B cell (primary cell): Measurements from ENCODE around the gene HOXD3. TPM values are rescaled to one million over a fixed set of nuclear protein-coding genes. Genes with fewer than 3 reads are reported as not detected.
A peak's percentile ranks its signal among the peaks of the same experiment; 100 is the strongest.

Experiments used
- ATAC-seq: fragments of 200-7000 bp; cut with Tn5 transposase; one replicate; pipeline ENCODE4 v1.10.0; 2021; ENCODE audit warnings: low read depth, mild to moderate bottlenecking, moderate number of reproducible peaks, moderate library complexity
- CTCF ChIA-PET: fragments of 350-600 bp; sonication (Branson Sonifier 250); formaldehyde crosslinking; loops from one replicate; lab custom pipeline; 2021; ENCODE audit warnings: antibody characterized with exemption, inconsistent platforms; lab: Charles Lee
- POLR2A ChIA-PET: fragments of 350-600 bp; sonication (Branson Sonifier 250); formaldehyde crosslinking; loops from one replicate; lab custom pipeline; 2021; ENCODE audit warnings: antibody characterized with exemption; lab: Charles Lee
- DNase-seq: peaks from one replicate; pipeline ENCODE4 v3.0.0; 2013
- H2AFZ ChIP-seq: 2 replicates; pipeline ENCODE4 v1.6.1; 2012; ENCODE audit warnings: mild to moderate bottlenecking, low read depth, low read length; ENCODE audit not compliant: insufficient read depth, poor library complexity, severe bottlenecking
- H3K27ac ChIP-seq, 2 donors: 1 replicate in 1 of 2; 2 replicates in 1 of 2; pipeline ENCODE4 v1.5.1; 2012 to 2013; ENCODE audit warnings: low read length in 2 of 2, mild to moderate bottlenecking in 2 of 2, moderate library complexity in 1 of 2
- H3K27me3 ChIP-seq, 4 experiments: fragments of 200-600 bp in 1 of 4; sonication (generic) in 1 of 4; replicated peaks in 1 of 4; 1 replicate in 2 of 4; 2 replicates in 2 of 4; pipeline versions ENCODE4 v1.6.1 to v1.7.0; 2013 to 2016; ENCODE audit warnings: low read length in 3 of 4, mild to moderate bottlenecking in 2 of 4, mixed read lengths in 1 of 4, moderate library complexity in 1 of 4; ENCODE audit not compliant: insufficient read depth in 4 of 4, control insufficient read depth in 3 of 4; ENCODE audit errors: control extremely low read depth in 1 of 4
- H3K36me3 ChIP-seq, 2 experiments: replicated peaks in 1 of 2; 1 replicate in 1 of 2; 2 replicates in 1 of 2; pipeline versions ENCODE4 v1.6.1 to v1.7.1; 2013; ENCODE audit warnings: low read length in 1 of 2; ENCODE audit not compliant: insufficient read depth in 2 of 2, control insufficient read depth in 1 of 2; ENCODE audit errors: control extremely low read depth in 1 of 2, extremely low read depth in 1 of 2
- H3K4me1 ChIP-seq, 2 donors: fragments of 200-600 bp in 1 of 2; sonication (generic) in 1 of 2; 1 replicate in 1 of 2; 2 replicates in 1 of 2; pipeline versions ENCODE4 v1.5.1 to v1.6.1; 2013 to 2017; ENCODE audit warnings: low read length in 2 of 2; ENCODE audit not compliant: control insufficient read depth in 2 of 2, insufficient read depth in 2 of 2
- H3K4me2 ChIP-seq: replicated peaks from 2 replicates; pipeline ENCODE3; 2012; ENCODE audit warnings: mild to moderate bottlenecking, low read depth, low read length; ENCODE audit not compliant: poor library complexity, severe bottlenecking
- H3K4me3 ChIP-seq, 5 experiments: fragments of 200-600 bp in 1 of 5; sonication (generic) in 1 of 5; 1 replicate in 3 of 5; 2 replicates in 2 of 5; pipeline versions ENCODE4 v1.5.1 to v1.7.0; 2011 to 2016; ENCODE audit warnings: low read length in 4 of 5, mild to moderate bottlenecking in 4 of 5, low read depth in 2 of 5, control low read depth in 1 of 5, moderate library complexity in 1 of 5; ENCODE audit not compliant: insufficient read depth in 1 of 5; ENCODE audit errors: control extremely low read depth in 1 of 5, extremely low read depth in 1 of 5
- H3K79me2 ChIP-seq: fragments of 200-600 bp; sonication (generic); one replicate; pipeline ENCODE4 v1.6.0; 2016; ENCODE audit warnings: low read length; ENCODE audit not compliant: control insufficient read depth, insufficient read depth
- H3K9ac ChIP-seq: fragments of 200-600 bp; sonication (generic); 2 replicates; pipeline ENCODE4 v1.6.1; 2017; ENCODE audit warnings: mild to moderate bottlenecking, low read length, moderate library complexity
- H3K9me3 ChIP-seq, 3 donors: one replicate each; pipeline versions ENCODE4 v1.6.1 to v1.7.1; 2013; ENCODE audit warnings: low read length in 2 of 3; ENCODE audit not compliant: control insufficient read depth in 2 of 3, insufficient read depth in 1 of 3; ENCODE audit errors: control extremely low read depth in 1 of 3
- H4K20me1 ChIP-seq: 2 replicates; pipeline ENCODE4 v1.6.0; 2012; ENCODE audit warnings: mild to moderate bottlenecking, low read length; ENCODE audit not compliant: insufficient read depth, control insufficient read depth, poor library complexity, severe bottlenecking
- H3K27ac Mint-ChIP-seq: one replicate; pipeline ENCODE4 v1.8.0; 2021; ENCODE audit warnings: mixed read lengths
- H3K27me3 Mint-ChIP-seq: one replicate; pipeline ENCODE4 v1.8.0; 2021; ENCODE audit warnings: mixed read lengths
- H3K4me1 Mint-ChIP-seq: one replicate; pipeline ENCODE4 v1.8.0; 2021; ENCODE audit warnings: mixed read lengths
- H3K4me3 Mint-ChIP-seq: one replicate; pipeline ENCODE4 v1.8.0; 2021; ENCODE audit warnings: mixed read lengths
- H3K9me3 Mint-ChIP-seq: one replicate; pipeline ENCODE4 v1.8.0; 2022; ENCODE audit warnings: mixed read lengths; ENCODE audit not compliant: insufficient read depth
- CTCF ChIP-seq: fragments of 200-600 bp; IDR thresholded peaks from one replicate; pipeline ENCODE4 v1.8.0; 2022; ENCODE audit warnings: antibody characterized with exemption, mild to moderate bottlenecking
- EZH2 ChIP-seq: IDR thresholded peaks from 2 replicates; pipeline ENCODE4 v1.6.1; 2012; ENCODE audit warnings: borderline replicate concordance, low read depth, mild to moderate bottlenecking, moderate library complexity, low read length; ENCODE audit not compliant: insufficient read depth, poor library complexity, severe bottlenecking
- WGBS: methylation state at CpG from one replicate; pipeline ENCODE4 v1.1.5; 2013; ENCODE audit warnings: missing lambda C conversion rate; ENCODE audit not compliant: insufficient coverage; 5-methylcytosine and 5-hydroxymethylcytosine counted together
- intact Hi-C: fragments of 100-400 bp; cut with micrococcal nuclease; formaldehyde crosslinking; loops from one replicate; pipeline ENCODE4 v1.10.0; 2022
- polyA minus RNA-seq: library from RNA; depleted of rRNA, polyadenylated mRNA; stranded (reverse); fragments of >200 nt; gene quantifications from 2 replicates; pipeline ENCODE4 v1.2.3, GENCODE V29; 2012
- polyA plus RNA-seq: library from polyadenylated mRNA; depleted of rRNA; stranded (reverse); fragments of >200 nt; gene quantifications from 2 replicates; pipeline ENCODE4 v1.2.3, GENCODE V29; 2012
- total RNA-seq, 2 donors: library from RNA; stranded (reverse); fragments of 120-200 nt in 1 of 2; gene quantifications; 1 replicate in 1 of 2; 2 replicates in 1 of 2; pipeline versions ENCODE4 v1.2.3 to v1.2.4, GENCODE V29; 2013 to 2022

The HOXD3 gene
- total RNA-seq, result not detected in 2 replicates
- 0.30 TPM for total RNA-seq (2013)
- polyA plus RNA-seq, result not detected in 2 replicates
- polyA minus RNA-seq, result not detected in 2 replicates

- H3K4me2 ChIP-seq, result peak within 1 kb of the TSS; percentile 30
- intact Hi-C loops, result no loop called here
- peaks cover 2% of the 10 kb centered on the region for H3K9me3 Mint-ChIP-seq
- 10% methylated on average over 24 of the region's 48 CpGs for WGBS
- H2AFZ ChIP-seq, result no peak within 1 kb of the TSS
- H3K27me3 ChIP-seq, result peaks cover 0 to 84% (median 46%) of the 10 kb centered on the region in 4 experiments
- peak within 1 kb of the TSS; percentile 41 for H3K4me3 Mint-ChIP-seq
- H3K27me3 Mint-ChIP-seq, result peaks cover 67% of the 10 kb centered on the region
- H3K27ac Mint-ChIP-seq, result peak within 1 kb of the TSS; percentile 20
- TF ChIP-seq EZH2 (no peak), CTCF (no peak)
- no peaks in the 10 kb centered on the region for H4K20me1 ChIP-seq
- no peaks in the 10 kb centered on the region for H3K36me3 ChIP-seq
- no peak within 1 kb of the TSS for H3K9ac ChIP-seq
- H3K27ac ChIP-seq, result no peak within 1 kb of the TSS
- ATAC-seq, result no peak
- ChIA-PET CTCF (interaction anchor here (1.6 kb wide), 1 partner anchor 59 kb away, joined by 3 read pairs; no protein-coding TSS in a partner anchor), POLR2A (no interaction called here)
- H3K4me1 Mint-ChIP-seq, result peaks cover 3% of the 10 kb centered on the region
- peak; percentile 13 for DNase-seq
- H3K79me2 ChIP-seq, result no peaks in the 10 kb centered on the region
- H3K4me1 ChIP-seq, result peaks cover 8 to 14% of the 10 kb centered on the region in 2 donors
- peaks cover 0 to 43% (median 0%) of the 10 kb centered on the region in 3 donors for H3K9me3 ChIP-seq
- H3K4me3 ChIP-seq, result no peak within 1 kb of the TSS
Measured at GRCh38 chr2:176156807-176157498, at the start of gene HOXD3. TSS of gene HOXD3 (plus strand) at chr2:176157307. CDS start at chr2:176169115, 11,808 bp downstream.

- TF ChIP-seq EZH2 (no peak), CTCF (no peak)
- DNase-seq, result no peak
- peaks cover 14% of the 10 kb centered on the region for H3K4me1 Mint-ChIP-seq
- H3K4me3 Mint-ChIP-seq, result no peak overlapping the region
- peaks cover 3 to 34% of the 10 kb centered on the region in 2 donors for H3K4me1 ChIP-seq
- intact Hi-C loops, result no loop called here
- WGBS, result 11% methylated on average over 46 of the region's 59 CpGs
- peaks cover 0 to 91% (median 58%) of the 10 kb centered on the region in 4 experiments for H3K27me3 ChIP-seq
- peaks cover 82% of the 10 kb centered on the region for H3K27me3 Mint-ChIP-seq
- CTCF ChIA-PET, result no interaction called here
- no peaks in the 10 kb centered on the region for H4K20me1 ChIP-seq
- no peak overlapping the region for H3K27ac ChIP-seq
- ATAC-seq, result no peak
- H3K79me2 ChIP-seq, result no peaks in the 10 kb centered on the region
- POLR2A ChIA-PET, result no interaction called here
- no peaks in the 10 kb centered on the region for H3K36me3 ChIP-seq
- H2AFZ ChIP-seq, result no peak overlapping the region
- no peak overlapping the region for H3K9ac ChIP-seq
- H3K4me2 ChIP-seq, result peak overlapping the region; percentile 15
- H3K9me3 ChIP-seq, result peaks cover 0 to 54% (median 0%) of the 10 kb centered on the region in 3 donors
- H3K27ac Mint-ChIP-seq, result no peak overlapping the region
- no peak overlapping the region for H3K4me3 ChIP-seq
- peaks cover 4% of the 10 kb centered on the region for H3K9me3 Mint-ChIP-seq
Measured at GRCh38 chr2:176107731-176108181, 49.4 kb upstream of the HOXD3 start.
